ENCODE results near the gene TMEM60. TPM values are rescaled to one million over a fixed set of nuclear protein-coding genes. Genes with fewer than 3 reads are reported as not detected.

Gene TMEM60
- total and polyA plus RNA-seq, 2 of the 8 experiments (the other 6 are each of a cell fraction or from before 2014, with no cell fraction given), result 22.1 to 29.2 TPM

DNA sequence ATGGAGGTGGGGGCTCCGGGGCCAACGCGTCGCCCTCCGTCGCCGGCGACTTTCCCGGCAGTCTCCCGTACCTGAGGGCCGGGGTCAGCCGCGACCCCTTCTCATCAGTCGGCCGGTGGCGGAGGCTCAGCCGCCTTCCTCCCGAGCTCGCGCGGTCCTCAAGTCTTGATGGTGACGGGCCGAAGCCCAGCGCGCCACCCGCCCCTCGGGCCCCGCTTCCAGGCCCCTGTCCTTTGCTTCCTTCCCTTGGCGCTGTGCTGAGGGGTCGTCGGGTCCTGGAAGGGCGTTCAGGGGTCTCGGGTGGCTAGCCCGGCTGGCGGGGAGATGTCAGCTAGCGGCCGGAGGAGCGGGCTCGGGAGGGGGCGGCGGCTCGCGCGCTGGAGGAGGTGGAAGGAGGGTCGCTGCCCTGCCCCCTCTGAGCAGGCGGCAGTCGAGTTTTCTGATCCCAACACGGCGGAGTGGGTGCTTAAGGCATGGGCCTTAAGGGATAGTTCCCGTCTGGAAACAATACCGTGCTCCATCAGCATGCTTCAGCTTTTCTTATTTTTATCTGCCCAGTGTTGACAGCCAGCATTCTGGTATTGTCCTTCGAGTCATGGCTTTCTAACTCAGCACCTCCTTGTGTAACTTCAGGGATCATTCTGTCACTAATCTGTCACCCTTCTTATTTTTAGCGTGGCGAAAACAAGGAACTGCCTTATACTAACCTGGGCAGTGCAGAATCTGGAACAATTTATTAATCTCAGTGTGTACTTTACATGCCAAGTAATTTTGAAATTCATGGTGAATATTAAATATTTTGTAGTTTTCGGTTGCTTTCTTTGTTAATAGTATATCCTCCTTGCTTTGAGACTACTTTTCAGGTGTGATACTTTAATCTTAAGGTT lies 1.1 kb upstream of the TMEM60 start (continued):
- TF ChIP-seq, protein P1, sequence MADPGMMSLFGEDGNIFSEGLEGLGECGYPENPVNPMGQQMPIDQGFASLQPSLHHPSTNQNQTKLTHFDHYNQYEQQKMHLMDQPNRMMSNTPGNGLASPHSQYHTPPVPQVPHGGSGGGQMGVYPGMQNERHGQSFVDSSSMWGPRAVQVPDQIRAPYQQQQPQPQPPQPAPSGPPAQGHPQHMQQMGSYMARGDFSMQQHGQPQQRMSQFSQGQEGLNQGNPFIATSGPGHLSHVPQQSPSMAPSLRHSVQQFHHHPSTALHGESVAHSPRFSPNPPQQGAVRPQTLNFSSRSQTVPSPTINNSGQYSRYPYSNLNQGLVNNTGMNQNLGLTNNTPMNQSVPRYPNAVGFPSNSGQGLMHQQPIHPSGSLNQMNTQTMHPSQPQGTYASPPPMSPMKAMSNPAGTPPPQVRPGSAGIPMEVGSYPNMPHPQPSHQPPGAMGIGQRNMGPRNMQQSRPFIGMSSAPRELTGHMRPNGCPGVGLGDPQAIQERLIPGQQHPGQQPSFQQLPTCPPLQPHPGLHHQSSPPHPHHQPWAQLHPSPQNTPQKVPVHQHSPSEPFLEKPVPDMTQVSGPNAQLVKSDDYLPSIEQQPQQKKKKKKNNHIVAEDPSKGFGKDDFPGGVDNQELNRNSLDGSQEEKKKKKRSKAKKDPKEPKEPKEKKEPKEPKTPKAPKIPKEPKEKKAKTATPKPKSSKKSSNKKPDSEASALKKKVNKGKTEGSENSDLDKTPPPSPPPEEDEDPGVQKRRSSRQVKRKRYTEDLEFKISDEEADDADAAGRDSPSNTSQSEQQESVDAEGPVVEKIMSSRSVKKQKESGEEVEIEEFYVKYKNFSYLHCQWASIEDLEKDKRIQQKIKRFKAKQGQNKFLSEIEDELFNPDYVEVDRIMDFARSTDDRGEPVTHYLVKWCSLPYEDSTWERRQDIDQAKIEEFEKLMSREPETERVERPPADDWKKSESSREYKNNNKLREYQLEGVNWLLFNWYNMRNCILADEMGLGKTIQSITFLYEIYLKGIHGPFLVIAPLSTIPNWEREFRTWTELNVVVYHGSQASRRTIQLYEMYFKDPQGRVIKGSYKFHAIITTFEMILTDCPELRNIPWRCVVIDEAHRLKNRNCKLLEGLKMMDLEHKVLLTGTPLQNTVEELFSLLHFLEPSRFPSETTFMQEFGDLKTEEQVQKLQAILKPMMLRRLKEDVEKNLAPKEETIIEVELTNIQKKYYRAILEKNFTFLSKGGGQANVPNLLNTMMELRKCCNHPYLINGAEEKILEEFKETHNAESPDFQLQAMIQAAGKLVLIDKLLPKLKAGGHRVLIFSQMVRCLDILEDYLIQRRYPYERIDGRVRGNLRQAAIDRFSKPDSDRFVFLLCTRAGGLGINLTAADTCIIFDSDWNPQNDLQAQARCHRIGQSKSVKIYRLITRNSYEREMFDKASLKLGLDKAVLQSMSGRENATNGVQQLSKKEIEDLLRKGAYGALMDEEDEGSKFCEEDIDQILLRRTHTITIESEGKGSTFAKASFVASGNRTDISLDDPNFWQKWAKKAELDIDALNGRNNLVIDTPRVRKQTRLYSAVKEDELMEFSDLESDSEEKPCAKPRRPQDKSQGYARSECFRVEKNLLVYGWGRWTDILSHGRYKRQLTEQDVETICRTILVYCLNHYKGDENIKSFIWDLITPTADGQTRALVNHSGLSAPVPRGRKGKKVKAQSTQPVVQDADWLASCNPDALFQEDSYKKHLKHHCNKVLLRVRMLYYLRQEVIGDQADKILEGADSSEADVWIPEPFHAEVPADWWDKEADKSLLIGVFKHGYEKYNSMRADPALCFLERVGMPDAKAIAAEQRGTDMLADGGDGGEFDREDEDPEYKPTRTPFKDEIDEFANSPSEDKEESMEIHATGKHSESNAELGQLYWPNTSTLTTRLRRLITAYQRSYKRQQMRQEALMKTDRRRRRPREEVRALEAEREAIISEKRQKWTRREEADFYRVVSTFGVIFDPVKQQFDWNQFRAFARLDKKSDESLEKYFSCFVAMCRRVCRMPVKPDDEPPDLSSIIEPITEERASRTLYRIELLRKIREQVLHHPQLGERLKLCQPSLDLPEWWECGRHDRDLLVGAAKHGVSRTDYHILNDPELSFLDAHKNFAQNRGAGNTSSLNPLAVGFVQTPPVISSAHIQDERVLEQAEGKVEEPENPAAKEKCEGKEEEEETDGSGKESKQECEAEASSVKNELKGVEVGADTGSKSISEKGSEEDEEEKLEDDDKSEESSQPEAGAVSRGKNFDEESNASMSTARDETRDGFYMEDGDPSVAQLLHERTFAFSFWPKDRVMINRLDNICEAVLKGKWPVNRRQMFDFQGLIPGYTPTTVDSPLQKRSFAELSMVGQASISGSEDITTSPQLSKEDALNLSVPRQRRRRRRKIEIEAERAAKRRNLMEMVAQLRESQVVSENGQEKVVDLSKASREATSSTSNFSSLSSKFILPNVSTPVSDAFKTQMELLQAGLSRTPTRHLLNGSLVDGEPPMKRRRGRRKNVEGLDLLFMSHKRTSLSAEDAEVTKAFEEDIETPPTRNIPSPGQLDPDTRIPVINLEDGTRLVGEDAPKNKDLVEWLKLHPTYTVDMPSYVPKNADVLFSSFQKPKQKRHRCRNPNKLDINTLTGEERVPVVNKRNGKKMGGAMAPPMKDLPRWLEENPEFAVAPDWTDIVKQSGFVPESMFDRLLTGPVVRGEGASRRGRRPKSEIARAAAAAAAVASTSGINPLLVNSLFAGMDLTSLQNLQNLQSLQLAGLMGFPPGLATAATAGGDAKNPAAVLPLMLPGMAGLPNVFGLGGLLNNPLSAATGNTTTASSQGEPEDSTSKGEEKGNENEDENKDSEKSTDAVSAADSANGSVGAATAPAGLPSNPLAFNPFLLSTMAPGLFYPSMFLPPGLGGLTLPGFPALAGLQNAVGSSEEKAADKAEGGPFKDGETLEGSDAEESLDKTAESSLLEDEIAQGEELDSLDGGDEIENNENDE (IDR thresholded peaks at IDR 0.05; ENCODE audit: insufficient replicate concordance, low read length), result no peak
- TF ChIP-seq ATF3 (IDR thresholded peaks at IDR 0.05; ENCODE audit: insufficient read depth, low read depth, low read length), result no peak
- no peak for TF ChIP-seq EP300 (IDR thresholded peaks at IDR 0.05; ENCODE audit: borderline replicate concordance in 1 of 2, low read depth in 2 of 2, low read length in 2 of 2)
- no peak for TF ChIP-seq CTBP2 (IDR thresholded peaks at IDR 0.05; ENCODE audit: borderline replicate concordance, insufficient read depth, insufficient read length, low read length)
- no peak for TF ChIP-seq NANOG (IDR thresholded peaks at IDR 0.05; ENCODE audit: insufficient read depth, low read depth, low read length, poor library complexity, severe bottlenecking)
- TF ChIP-seq JUN (IDR thresholded peaks at IDR 0.05; ENCODE audit: low read depth, low read length), result no peak
- TF ChIP-seq FOSL1 (IDR thresholded peaks at IDR 0.05; ENCODE audit: insufficient read depth, low read depth, low read length), result no peak
